ENCODE measurements around the gene AZI2. TPM values are rescaled to one million over a fixed set of nuclear protein-coding genes. Genes with fewer than 3 reads are reported as not detected.

AZI2 gene
- total and polyA plus RNA-seq, 10 of the 15 experiments (the other 5 are each of a cell fraction or from before 2014, with no cell fraction given), result 19.9 to 91.7 (median 35.5) TPM

DNA sequence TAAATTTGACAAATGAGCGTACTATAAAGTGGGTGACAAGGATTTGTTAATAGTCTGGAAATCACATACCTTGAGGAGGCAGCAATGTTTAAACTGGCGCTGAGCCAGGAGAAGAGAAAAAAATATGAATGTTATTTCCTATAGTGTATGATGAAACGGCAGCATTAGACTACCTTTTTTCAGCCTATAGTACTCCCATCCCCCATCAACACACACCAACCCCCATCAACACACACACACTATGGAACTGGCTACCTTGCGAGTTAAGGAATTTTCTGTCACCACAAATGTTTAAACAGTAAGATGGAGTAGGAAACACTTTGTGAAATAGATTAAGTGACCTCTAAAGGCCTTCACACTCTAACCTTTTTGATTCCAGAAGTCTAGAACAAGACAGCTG, 46.9 kb downstream of the AZI2 start:
- Histone ChIP-seq H3K4me2 (ENCODE audit: control insufficient read depth, insufficient read depth) (no peak overlapping the region), H3K4me1 (ENCODE audit: control insufficient read depth, insufficient read depth, low read length) (no peaks in the 10 kb centered on the region), H3K4me3 (no peak overlapping the region), H3K9ac (ENCODE audit: control insufficient read depth, insufficient read depth, low read length) (no peak overlapping the region), H3K79me2 (ENCODE audit: control insufficient read depth, insufficient read depth, low read length) (no peaks in the 10 kb centered on the region), H3K27ac (ENCODE audit: control insufficient read depth, insufficient read depth) (no peak overlapping the region), H3K36me3 (ENCODE audit: control insufficient read depth in 2 of 2, insufficient read depth in 2 of 2, low read length in 1 of 2) (no peaks in the 10 kb centered on the region; a peak in 1 of 4 replicates), H3K9me3 (replicated peaks; ENCODE audit: control insufficient read depth, insufficient read depth, low read length) (no peaks in the 10 kb centered on the region), H3K27me3 (replicated peaks in 1 of 2; ENCODE audit: control insufficient read depth in 2 of 2, insufficient read depth in 2 of 2, low read length in 1 of 2) (no peaks in the 10 kb centered on the region), H2AFZ (ENCODE audit: control insufficient read depth, low read depth, low read length) (no peak overlapping the region), H4K20me1 (ENCODE audit: control insufficient read depth, insufficient read depth) (no peaks in the 10 kb centered on the region)
- BruUV-seq (replicated peaks), result no TSS peak
- CTCF ChIA-PET, result no interaction called here
- DNase-seq (ENCODE audit: low read depth, low spot score) (no peak), FAIRE-seq (no peak), ATAC-seq (no peak)
- WGBS (ENCODE audit: insufficient coverage, insufficient replicate concordance, low lambda C conversion rate, missing lambda C conversion rate), result 90% methylated on average over 4 of the region's 4 CpGs
- SMC1A ChIA-PET (ENCODE audit: uncharacterized antibody, unreplicated experiment), result no interaction called here
- in situ Hi-C loops (cut with MboI), result no loop called here
- intact Hi-C loops (cut with micrococcal nuclease; ENCODE audit: unreplicated experiment), result no loop called here
- RAD21 ChIA-PET (ENCODE audit: unreplicated experiment), result no interaction called here
- POLR2A ChIA-PET, result no interaction called here
- TF ChIP-seq NR2C1 (IDR thresholded peaks at IDR 0.05), result no peak
- TF ChIP-seq SPI1 (IDR thresholded peaks at IDR 0.05; ENCODE audit: borderline replicate concordance, insufficient read depth, low read depth, low read length), result no peak
- no peak for TF ChIP-seq SREBF1 (IDR thresholded peaks at IDR 0.05; ENCODE audit: low read length)
- no peak for TF ChIP-seq YY1 (IDR thresholded peaks at IDR 0.05; ENCODE audit: low read depth, low read length)
- TF ChIP-seq TBL1XR1 (IDR thresholded peaks at IDR 0.05; ENCODE audit: low read depth, low read length), result no peak
- no peak for TF ChIP-seq ZNF384 (IDR thresholded peaks at IDR 0.05; ENCODE audit: borderline replicate concordance, low read depth, low read length)
- TF ChIP-seq PBX3 (IDR thresholded peaks at IDR 0.05; ENCODE audit: insufficient replicate concordance, low read depth, low read length), result no peak
- TF ChIP-seq POU2F2 (IDR thresholded peaks at IDR 0.05; ENCODE audit: borderline replicate concordance, low read depth, low read length), result no peak
- TF ChIP-seq E4F1 (IDR thresholded peaks at IDR 0.05; ENCODE audit: borderline replicate concordance, partially characterized antibody), result no peak
- TF ChIP-seq BHLHE40 (IDR thresholded peaks at IDR 0.05; ENCODE audit: borderline replicate concordance in 1 of 2, low read depth in 2 of 2, low read length in 1 of 2), result no peak
- no peak for TF ChIP-seq YBX1 (IDR thresholded peaks at IDR 0.05)
- TF ChIP-seq MEF2B (IDR thresholded peaks at IDR 0.05; ENCODE audit: partially characterized antibody, poor library complexity, severe bottlenecking), result no peak
- no peak for TF ChIP-seq ATF7 (IDR thresholded peaks at IDR 0.05; ENCODE audit: low read depth)
- TF ChIP-seq, protein P1, sequence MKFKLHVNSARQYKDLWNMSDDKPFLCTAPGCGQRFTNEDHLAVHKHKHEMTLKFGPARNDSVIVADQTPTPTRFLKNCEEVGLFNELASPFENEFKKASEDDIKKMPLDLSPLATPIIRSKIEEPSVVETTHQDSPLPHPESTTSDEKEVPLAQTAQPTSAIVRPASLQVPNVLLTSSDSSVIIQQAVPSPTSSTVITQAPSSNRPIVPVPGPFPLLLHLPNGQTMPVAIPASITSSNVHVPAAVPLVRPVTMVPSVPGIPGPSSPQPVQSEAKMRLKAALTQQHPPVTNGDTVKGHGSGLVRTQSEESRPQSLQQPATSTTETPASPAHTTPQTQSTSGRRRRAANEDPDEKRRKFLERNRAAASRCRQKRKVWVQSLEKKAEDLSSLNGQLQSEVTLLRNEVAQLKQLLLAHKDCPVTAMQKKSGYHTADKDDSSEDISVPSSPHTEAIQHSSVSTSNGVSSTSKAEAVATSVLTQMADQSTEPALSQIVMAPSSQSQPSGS (IDR thresholded peaks at IDR 0.05; ENCODE audit: low read length), result no peak
- TF ChIP-seq, protein P2, sequence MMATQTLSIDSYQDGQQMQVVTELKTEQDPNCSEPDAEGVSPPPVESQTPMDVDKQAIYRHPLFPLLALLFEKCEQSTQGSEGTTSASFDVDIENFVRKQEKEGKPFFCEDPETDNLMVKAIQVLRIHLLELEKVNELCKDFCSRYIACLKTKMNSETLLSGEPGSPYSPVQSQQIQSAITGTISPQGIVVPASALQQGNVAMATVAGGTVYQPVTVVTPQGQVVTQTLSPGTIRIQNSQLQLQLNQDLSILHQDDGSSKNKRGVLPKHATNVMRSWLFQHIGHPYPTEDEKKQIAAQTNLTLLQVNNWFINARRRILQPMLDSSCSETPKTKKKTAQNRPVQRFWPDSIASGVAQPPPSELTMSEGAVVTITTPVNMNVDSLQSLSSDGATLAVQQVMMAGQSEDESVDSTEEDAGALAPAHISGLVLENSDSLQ (IDR thresholded peaks at IDR 0.05), result no peak
- no peak for TF ChIP-seq NR2F1 (conservative IDR thresholded peaks at IDR 0.05)
- no peak for TF ChIP-seq BACH1 (IDR thresholded peaks at IDR 0.05; ENCODE audit: borderline replicate concordance)
- no peak for TF ChIP-seq ETV6 (conservative IDR thresholded peaks at IDR 0.05 in 1 of 2, IDR thresholded peaks at IDR 0.05 in 1 of 2; ENCODE audit: borderline replicate concordance in 1 of 2, low read depth in 1 of 2)

Data from GM12878 (cell line).